ENCODE results near the gene OR2T12. TPM values are rescaled to one million over a fixed set of nuclear protein-coding genes. Genes with fewer than 3 reads are reported as not detected.
"Not testable (repeated sequence)": the region's sequence is repeated elsewhere in the genome, so short reads cannot be mapped to it uniquely, and the experiment has no call there.

OR2T12 gene
- total RNA-seq, 1 donor from 2014 or later, result not detected

DNA sequence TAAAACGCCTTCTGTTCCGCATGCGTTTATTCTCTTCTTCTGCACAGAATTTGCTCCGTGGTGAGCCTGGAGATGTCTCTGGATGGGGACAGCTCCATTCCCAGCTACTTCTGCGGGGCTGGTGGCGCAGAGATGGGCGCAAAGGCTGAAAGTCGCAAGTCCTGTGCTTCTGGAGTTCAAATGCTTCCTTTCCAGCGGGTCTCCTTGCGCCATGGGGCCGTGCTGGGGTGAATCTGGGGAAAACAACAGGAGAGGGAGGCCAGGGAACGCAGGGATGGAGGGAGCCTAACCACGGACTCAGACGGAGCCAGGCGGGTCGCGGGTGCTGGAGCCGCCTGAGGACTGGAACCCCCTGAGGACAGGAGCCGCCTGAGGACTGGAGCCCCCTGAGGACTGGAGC lies 2.9 kb upstream of the OR2T12 start:
- peaks cover 10% of the 10 kb centered on the region for H3K9me3 Mint-ChIP-seq (ENCODE audit: unreplicated experiment)

DNA sequence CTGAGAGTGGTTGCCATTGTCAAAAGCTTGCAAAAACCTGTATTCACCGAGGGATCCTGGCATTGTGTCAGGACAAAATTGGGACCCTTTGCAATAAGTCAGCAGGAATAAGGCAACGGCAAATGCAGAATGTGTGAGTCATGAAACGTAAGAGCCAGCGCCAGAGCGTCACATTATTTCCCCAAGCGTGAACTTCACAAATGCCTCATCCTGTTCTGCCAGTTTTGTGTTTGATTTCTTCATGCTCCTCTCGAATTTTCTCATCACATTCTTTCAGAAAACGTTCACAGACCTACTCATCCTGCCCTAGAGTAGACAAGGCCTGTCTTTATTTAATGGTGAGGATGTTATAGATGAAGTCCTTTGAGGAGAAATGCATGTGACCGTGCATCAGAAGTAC lies 2.4 kb upstream of the OR2T12 start:
- not testable (repeated sequence) for H3K36me3 Mint-ChIP-seq (ENCODE audit: unreplicated experiment); H3K4me1 Mint-ChIP-seq (ENCODE audit: low read depth, unreplicated experiment); DNase-seq; H3K27me3 Mint-ChIP-seq (ENCODE audit: unreplicated experiment); H3K4me3 Mint-ChIP-seq (ENCODE audit: unreplicated experiment); H3K27ac Mint-ChIP-seq (ENCODE audit: unreplicated experiment); H3K9me3 Mint-ChIP-seq (ENCODE audit: unreplicated experiment)

More for the DNA sequence above, 2.9 kb upstream of the OR2T12 start:
- no peaks in the 10 kb centered on the region for H3K36me3 Mint-ChIP-seq (ENCODE audit: unreplicated experiment)
- H3K4me1 Mint-ChIP-seq (ENCODE audit: low read depth, unreplicated experiment), result no peaks in the 10 kb centered on the region
- no peak overlapping the region for H3K4me3 Mint-ChIP-seq (ENCODE audit: unreplicated experiment)
- TF ChIP-seq, protein P1, sequence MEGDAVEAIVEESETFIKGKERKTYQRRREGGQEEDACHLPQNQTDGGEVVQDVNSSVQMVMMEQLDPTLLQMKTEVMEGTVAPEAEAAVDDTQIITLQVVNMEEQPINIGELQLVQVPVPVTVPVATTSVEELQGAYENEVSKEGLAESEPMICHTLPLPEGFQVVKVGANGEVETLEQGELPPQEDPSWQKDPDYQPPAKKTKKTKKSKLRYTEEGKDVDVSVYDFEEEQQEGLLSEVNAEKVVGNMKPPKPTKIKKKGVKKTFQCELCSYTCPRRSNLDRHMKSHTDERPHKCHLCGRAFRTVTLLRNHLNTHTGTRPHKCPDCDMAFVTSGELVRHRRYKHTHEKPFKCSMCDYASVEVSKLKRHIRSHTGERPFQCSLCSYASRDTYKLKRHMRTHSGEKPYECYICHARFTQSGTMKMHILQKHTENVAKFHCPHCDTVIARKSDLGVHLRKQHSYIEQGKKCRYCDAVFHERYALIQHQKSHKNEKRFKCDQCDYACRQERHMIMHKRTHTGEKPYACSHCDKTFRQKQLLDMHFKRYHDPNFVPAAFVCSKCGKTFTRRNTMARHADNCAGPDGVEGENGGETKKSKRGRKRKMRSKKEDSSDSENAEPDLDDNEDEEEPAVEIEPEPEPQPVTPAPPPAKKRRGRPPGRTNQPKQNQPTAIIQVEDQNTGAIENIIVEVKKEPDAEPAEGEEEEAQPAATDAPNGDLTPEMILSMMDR (IDR thresholded peaks at IDR 0.05; ENCODE audit: partially characterized antibody, unreplicated experiment), result no peak
- H3K27me3 Mint-ChIP-seq (ENCODE audit: unreplicated experiment), result peaks cover 4% of the 10 kb centered on the region
- DNase-seq, result no peak
- H3K27ac Mint-ChIP-seq (ENCODE audit: unreplicated experiment), result no peak overlapping the region

DNA sequence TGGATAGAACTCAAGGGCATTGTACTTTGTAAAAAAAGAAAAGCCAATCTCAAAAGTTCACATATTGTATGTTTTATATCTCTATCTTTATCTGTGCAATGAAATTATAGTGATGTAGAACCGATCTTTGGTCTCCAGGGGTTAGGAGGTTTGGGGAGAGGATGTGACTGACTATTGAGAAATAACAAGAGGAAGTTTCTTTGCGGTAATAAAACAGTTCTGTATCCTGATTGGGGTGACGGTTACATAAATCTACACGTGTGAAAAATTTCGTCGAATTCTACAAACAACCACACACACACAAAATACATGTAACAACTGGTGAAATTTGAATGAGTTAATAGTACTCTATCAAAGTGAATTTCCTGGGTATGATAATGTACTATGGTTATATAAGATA lies 14.8 kb downstream of the OR2T12 start:
- Mint-ChIP-seq H3K9me3 (ENCODE audit: unreplicated experiment) (peaks cover 6% of the 10 kb centered on the region), H3K27me3 (ENCODE audit: unreplicated experiment) (no peaks in the 10 kb centered on the region), H3K36me3 (ENCODE audit: unreplicated experiment) (no peaks in the 10 kb centered on the region), H3K4me1 (ENCODE audit: low read depth, unreplicated experiment) (no peaks in the 10 kb centered on the region), H3K27ac (ENCODE audit: unreplicated experiment) (no peak overlapping the region), H3K4me3 (ENCODE audit: unreplicated experiment) (no peak overlapping the region)
- DNase-seq, result no peak
- TF ChIP-seq, protein P1 (IDR thresholded peaks at IDR 0.05; ENCODE audit: partially characterized antibody, unreplicated experiment), result no peak

DNA sequence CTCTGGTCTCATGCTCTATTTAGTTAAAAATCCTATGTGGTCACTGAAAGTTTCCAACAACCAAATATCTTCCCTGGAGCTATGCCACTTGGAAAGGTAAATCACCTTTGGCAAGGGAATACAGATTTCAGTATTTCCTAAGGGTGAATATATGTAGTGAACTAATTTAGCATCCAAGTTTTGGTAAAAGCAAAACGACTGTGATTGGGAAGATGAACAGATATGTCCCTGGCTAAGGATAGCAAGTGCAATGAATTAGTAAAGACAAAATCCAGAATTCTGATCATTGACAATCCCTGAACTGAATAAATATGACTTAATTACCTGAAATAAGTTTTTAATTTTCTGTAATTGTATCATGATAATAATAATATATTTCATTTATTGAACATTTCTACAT lies 25.3 kb downstream of the OR2T12 start, which contains the start of gene OR2T33:
TSS of gene OR2T33 (minus strand) at position 101 of the 400 bp plus-strand sequence. CDS start 4,162 bp downstream, outside the sequence.
- H3K36me3 Mint-ChIP-seq (ENCODE audit: unreplicated experiment), result no peaks in the 10 kb centered on the region
- TF ChIP-seq, protein P1 (IDR thresholded peaks at IDR 0.05; ENCODE audit: partially characterized antibody, unreplicated experiment), result no peak
- no peak for DNase-seq
- H3K27ac Mint-ChIP-seq (ENCODE audit: unreplicated experiment), result no peak within 1 kb of the TSS
- H3K4me3 Mint-ChIP-seq (ENCODE audit: unreplicated experiment), result no peak within 1 kb of the TSS
- peaks cover 7% of the 10 kb centered on the region for H3K9me3 Mint-ChIP-seq (ENCODE audit: unreplicated experiment)
- no peaks in the 10 kb centered on the region for H3K27me3 Mint-ChIP-seq (ENCODE audit: unreplicated experiment)
- no peaks in the 10 kb centered on the region for H3K4me1 Mint-ChIP-seq (ENCODE audit: low read depth, unreplicated experiment)

DNA sequence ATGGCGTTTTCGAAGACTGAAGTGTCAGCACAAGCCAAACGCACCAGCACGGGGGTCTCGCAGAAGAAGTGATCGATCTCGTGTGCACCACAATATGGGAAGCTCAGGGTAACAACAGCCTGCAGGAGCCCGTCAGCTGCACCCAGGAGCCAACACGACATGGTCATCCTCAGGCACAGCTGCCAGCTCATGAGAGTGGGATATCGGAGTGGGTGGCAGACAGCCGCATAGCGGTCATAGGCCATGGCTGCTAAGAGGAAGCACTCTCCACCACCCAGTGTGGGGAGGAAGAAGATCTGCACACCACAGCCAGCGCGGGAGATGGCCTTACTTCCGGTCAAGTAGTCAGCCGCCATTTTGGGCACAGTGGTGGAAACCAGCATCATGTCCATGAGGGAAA lies 30.0 kb downstream of the OR2T12 start:
- not testable (repeated sequence) for H3K27ac Mint-ChIP-seq (ENCODE audit: unreplicated experiment); H3K36me3 Mint-ChIP-seq (ENCODE audit: unreplicated experiment); H3K27me3 Mint-ChIP-seq (ENCODE audit: unreplicated experiment); H3K4me3 Mint-ChIP-seq (ENCODE audit: unreplicated experiment); DNase-seq; H3K4me1 Mint-ChIP-seq (ENCODE audit: low read depth, unreplicated experiment); H3K9me3 Mint-ChIP-seq (ENCODE audit: unreplicated experiment)

DNA sequence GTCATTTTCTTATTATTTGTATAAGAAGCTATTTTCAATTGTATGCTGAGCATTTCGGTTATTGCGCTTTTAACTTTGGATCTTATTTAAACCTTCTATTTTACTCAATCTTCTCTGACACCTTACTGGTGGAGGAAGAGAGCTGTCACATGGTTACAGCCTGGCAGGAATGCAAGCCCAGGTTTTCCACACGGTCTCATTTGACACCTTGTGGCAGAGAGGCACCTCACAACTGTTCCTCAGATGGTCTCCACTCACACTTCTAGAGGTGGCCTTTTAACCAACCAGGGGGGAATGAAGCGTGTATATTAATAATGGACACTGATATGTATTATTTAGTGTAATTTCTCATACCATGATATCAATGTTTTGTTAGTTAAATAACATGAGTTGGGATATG lies 35.0 kb downstream of the OR2T12 start:
- no peaks in the 10 kb centered on the region for H3K36me3 Mint-ChIP-seq (ENCODE audit: unreplicated experiment)
- no peaks in the 10 kb centered on the region for H3K4me1 Mint-ChIP-seq (ENCODE audit: low read depth, unreplicated experiment)
- H3K9me3 Mint-ChIP-seq (ENCODE audit: unreplicated experiment), result peaks cover 3% of the 10 kb centered on the region
- TF ChIP-seq, protein P1 (IDR thresholded peaks at IDR 0.05; ENCODE audit: partially characterized antibody, unreplicated experiment), result no peak
- no peak overlapping the region for H3K4me3 Mint-ChIP-seq (ENCODE audit: unreplicated experiment)
- no peak for DNase-seq
- no peaks in the 10 kb centered on the region for H3K27me3 Mint-ChIP-seq (ENCODE audit: unreplicated experiment)
- H3K27ac Mint-ChIP-seq (ENCODE audit: unreplicated experiment), result no peak overlapping the region

DNA sequence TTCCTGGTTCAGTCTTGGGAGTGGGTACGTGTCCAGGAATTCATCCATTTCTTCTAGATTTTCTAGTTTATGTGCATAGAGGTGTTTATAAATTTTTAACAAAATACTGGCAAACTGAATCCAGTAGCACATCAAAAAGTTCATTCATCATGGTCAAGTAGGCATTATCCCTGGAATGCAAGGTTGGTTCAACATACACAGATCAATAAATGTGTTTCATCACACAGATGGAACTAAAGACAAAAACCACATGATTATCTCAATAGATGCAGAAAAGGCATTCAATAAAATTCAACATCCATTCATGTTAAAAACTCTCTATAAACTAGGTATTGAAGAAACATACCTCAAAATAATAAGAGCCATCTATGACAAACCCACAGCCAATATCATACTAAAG lies 43.9 kb downstream of the OR2T12 start:
- H3K36me3 Mint-ChIP-seq (ENCODE audit: unreplicated experiment); H3K4me1 Mint-ChIP-seq (ENCODE audit: low read depth, unreplicated experiment); H3K27me3 Mint-ChIP-seq (ENCODE audit: unreplicated experiment); H3K9me3 Mint-ChIP-seq (ENCODE audit: unreplicated experiment); DNase-seq; H3K27ac Mint-ChIP-seq (ENCODE audit: unreplicated experiment); H3K4me3 Mint-ChIP-seq (ENCODE audit: unreplicated experiment): not testable (repeated sequence)

Measured in glutamatergic neuron (in vitro differentiated cells).